Endodermal cell (in vitro differentiated cells): ENCODE data around the gene PCDHA10. TPM values are rescaled to one million over a fixed set of nuclear protein-coding genes. Genes with fewer than 3 reads are reported as not detected.
"Not testable (repeated sequence)": the region's sequence is repeated elsewhere in the genome, so short reads cannot be mapped to it uniquely, and the experiment has no call there.

Experiments
- DNase-seq: peaks from one replicate; pipeline ENCODE4 v3.0.0-alpha.2; 2017
- H3K27ac ChIP-seq: 2 replicates; pipeline ENCODE4 v1.5.1; 2013; ENCODE audit warnings: mild to moderate bottlenecking, low read depth, low read length, moderate library complexity
- H3K27me3 ChIP-seq: 2 replicates; pipeline ENCODE4 v1.6.1; 2013; ENCODE audit warnings: mild to moderate bottlenecking, low read length, moderate library complexity; ENCODE audit not compliant: insufficient read depth, control insufficient read depth, poor library complexity, severe bottlenecking
- H3K36me3 ChIP-seq: 2 replicates; pipeline ENCODE4 v1.7.0; 2013; ENCODE audit warnings: mild to moderate bottlenecking, low read length, moderate library complexity; ENCODE audit not compliant: control insufficient read depth, insufficient read depth
- H3K4me1 ChIP-seq: one replicate; pipeline ENCODE4 v1.7.0; 2013; ENCODE audit warnings: low read length; ENCODE audit not compliant: control insufficient read depth, insufficient read depth
- H3K4me3 ChIP-seq: 2 replicates; pipeline ENCODE4 v1.5.1; 2013; ENCODE audit warnings: mild to moderate bottlenecking, low read length, moderate library complexity
- H3K9ac ChIP-seq: 2 replicates; pipeline ENCODE4 v1.6.1; 2013; ENCODE audit warnings: mild to moderate bottlenecking, low read length, moderate library complexity; ENCODE audit not compliant: poor library complexity, severe bottlenecking; ENCODE audit errors: extremely low read depth
- H3K9me3 ChIP-seq: 2 replicates; pipeline ENCODE4 v1.6.1; 2013; ENCODE audit warnings: mild to moderate bottlenecking, low read length, moderate library complexity; ENCODE audit not compliant: control insufficient read depth
- H3K27ac Mint-ChIP-seq: 2 replicates; pipeline ENCODE4 v1.8.0; 2020; ENCODE audit warnings: mixed read lengths
- H3K27me3 Mint-ChIP-seq: 2 replicates; pipeline ENCODE4 v1.8.0; 2021; ENCODE audit warnings: mild to moderate bottlenecking, mixed read lengths; ENCODE audit not compliant: insufficient read depth
- H3K36me3 Mint-ChIP-seq: 2 replicates; pipeline ENCODE4 v1.8.0; 2020; ENCODE audit warnings: low read depth, mixed read lengths
- H3K4me1 Mint-ChIP-seq: 2 replicates; pipeline ENCODE4 v1.8.0; 2020; ENCODE audit warnings: mixed read lengths
- H3K4me3 Mint-ChIP-seq: 2 replicates; pipeline ENCODE4 v1.8.0; 2020; ENCODE audit warnings: mild to moderate bottlenecking, moderate library complexity, mixed read lengths
- H3K9me3 Mint-ChIP-seq: 2 replicates; pipeline ENCODE4 v1.8.0; 2020; ENCODE audit warnings: mild to moderate bottlenecking, mixed read lengths
- WGBS, 2 experiments: methylation state at CpG; one replicate each; pipeline versions ENCODE4 v1.1.5 to v1.1.7; 2013; ENCODE audit warnings: missing lambda C conversion rate in 2 of 2, mixed read lengths in 1 of 2; ENCODE audit not compliant: insufficient coverage in 1 of 2, insufficient read length in 1 of 2; 5-methylcytosine and 5-hydroxymethylcytosine counted together
- total RNA-seq, 2 donors: library from RNA; stranded (reverse); fragmentation: NEBNext Ultra II Directional in 1 of 2; extraction: Animal tissue kit (Norgen Biotek cat#: 25700) in 1 of 2; gene quantifications; 2 replicates in 1 of 2; 3 replicates in 1 of 2; pipeline ENCODE4 v1.2.1, GENCODE V29; 2021
- TF ChIP-seq, protein P1 (sequence below): fragments of 200-600 bp; sonication (generic); conservative IDR thresholded peaks from 2 replicates; pipeline ENCODE4 v1.5.0; 2021; ENCODE audit warnings: antibody characterized with exemption, mild to moderate bottlenecking

The PCDHA10 gene
- total RNA-seq, 2 donors from 2014 or later: 10.2 to 17.7 TPM

DNA sequence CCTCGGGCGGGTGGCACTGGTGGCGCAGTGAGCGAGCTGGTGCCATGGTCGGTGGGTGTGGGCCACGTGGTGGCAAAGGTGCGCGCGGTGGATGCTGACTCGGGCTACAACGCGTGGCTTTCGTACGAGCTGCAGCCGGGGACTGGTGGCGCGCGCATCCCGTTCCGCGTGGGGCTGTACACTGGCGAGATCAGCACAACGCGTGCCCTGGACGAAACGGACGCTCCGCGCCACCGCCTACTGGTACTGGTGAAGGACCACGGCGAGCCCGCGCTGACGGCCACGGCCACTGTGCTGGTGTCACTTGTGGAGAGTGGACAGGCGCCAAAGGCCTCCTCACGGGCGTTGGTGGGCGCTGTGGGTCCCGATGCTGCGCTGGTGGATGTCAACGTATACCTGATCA lies 46.8 kb upstream of the PCDHA10 start:
- H3K36me3 Mint-ChIP-seq: peaks cover 7% of the 10 kb centered on the region
- H3K27ac ChIP-seq: no peak overlapping the region
- no peak overlapping the region for H3K4me3 ChIP-seq
- H3K4me1 ChIP-seq: no peaks in the 10 kb centered on the region
- H3K36me3 ChIP-seq: no peaks in the 10 kb centered on the region
- H3K4me1 Mint-ChIP-seq: no peaks in the 10 kb centered on the region
- H3K4me3 Mint-ChIP-seq: no peak overlapping the region
- no peaks in the 10 kb centered on the region for H3K9me3 ChIP-seq
- no peak overlapping the region for H3K27ac Mint-ChIP-seq
- WGBS, 2 experiments: 95 to 98% methylated on average over 36 to 43 of the region's 43 CpGs
- no peak overlapping the region for H3K9ac ChIP-seq
- H3K9me3 Mint-ChIP-seq: no peaks in the 10 kb centered on the region
- TF ChIP-seq, protein P1, sequence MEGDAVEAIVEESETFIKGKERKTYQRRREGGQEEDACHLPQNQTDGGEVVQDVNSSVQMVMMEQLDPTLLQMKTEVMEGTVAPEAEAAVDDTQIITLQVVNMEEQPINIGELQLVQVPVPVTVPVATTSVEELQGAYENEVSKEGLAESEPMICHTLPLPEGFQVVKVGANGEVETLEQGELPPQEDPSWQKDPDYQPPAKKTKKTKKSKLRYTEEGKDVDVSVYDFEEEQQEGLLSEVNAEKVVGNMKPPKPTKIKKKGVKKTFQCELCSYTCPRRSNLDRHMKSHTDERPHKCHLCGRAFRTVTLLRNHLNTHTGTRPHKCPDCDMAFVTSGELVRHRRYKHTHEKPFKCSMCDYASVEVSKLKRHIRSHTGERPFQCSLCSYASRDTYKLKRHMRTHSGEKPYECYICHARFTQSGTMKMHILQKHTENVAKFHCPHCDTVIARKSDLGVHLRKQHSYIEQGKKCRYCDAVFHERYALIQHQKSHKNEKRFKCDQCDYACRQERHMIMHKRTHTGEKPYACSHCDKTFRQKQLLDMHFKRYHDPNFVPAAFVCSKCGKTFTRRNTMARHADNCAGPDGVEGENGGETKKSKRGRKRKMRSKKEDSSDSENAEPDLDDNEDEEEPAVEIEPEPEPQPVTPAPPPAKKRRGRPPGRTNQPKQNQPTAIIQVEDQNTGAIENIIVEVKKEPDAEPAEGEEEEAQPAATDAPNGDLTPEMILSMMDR: no peak
- H3K27me3 Mint-ChIP-seq: no peaks in the 10 kb centered on the region
- H3K27me3 ChIP-seq: no peaks in the 10 kb centered on the region
- peak; percentile 30 for DNase-seq

DNA sequence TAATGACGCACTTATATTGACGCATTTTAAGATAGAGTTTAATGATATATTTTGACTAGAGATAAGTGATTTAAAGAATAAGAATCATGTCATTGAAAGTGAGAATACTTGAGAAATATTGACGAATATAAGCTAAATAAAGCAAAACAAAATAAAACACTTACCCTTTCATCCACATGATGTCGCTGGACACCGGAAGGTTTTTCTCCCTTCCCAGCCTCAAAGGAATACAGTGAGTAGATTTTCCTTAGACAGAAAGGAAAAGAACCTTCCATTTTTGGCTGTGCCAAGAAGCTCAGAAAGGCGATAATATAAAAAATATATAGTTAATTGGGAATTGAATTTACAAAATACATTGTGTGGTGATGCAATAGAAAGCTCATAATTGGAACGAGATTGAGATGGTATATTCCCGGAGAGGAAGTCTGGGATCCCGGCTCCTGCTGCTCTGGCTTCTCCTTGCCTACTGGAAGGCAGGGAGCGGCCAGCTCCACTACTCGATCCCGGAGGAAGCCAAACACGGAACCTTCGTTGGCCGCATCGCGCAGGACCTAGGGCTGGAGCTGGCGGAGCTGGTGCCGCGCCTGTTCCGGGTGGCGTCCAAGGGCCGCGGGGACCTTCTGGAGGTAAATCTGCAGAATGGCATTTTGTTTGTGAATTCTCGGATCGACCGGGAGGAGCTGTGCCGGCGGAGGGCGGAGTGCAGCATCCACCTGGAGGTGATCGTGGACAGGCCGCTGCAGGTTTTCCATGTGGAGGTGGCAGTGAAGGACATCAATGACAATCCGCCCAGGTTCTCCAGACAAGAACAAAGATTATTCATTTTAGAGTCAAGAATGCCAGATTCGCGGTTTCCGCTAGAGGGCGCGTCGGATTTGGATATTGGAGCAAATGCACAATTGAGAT lies 34.1 kb upstream of the PCDHA10 start, which contains the start of gene PCDHA5:
Gene PCDHA5 (plus strand): TSS at position 239 of the 906 bp plus-strand sequence.
- H3K27me3 Mint-ChIP-seq: no peaks in the 10 kb centered on the region
- TF ChIP-seq, protein P1: peak; percentile 55
- peaks cover 2% of the 10 kb centered on the region for H3K9me3 Mint-ChIP-seq
- no peak within 1 kb of the TSS for H3K27ac Mint-ChIP-seq
- H3K4me1 Mint-ChIP-seq: peaks cover 4% of the 10 kb centered on the region
- peak; percentile 50 for DNase-seq
- peaks cover 21% of the 10 kb centered on the region for H3K36me3 Mint-ChIP-seq
- 89 to 92% methylated on average over 31 to 39 of the region's 39 CpGs for WGBS, 2 experiments
- H3K4me3 Mint-ChIP-seq: peak within 1 kb of the TSS; percentile 45
- H3K4me3 ChIP-seq: no peak within 1 kb of the TSS
- no peak within 1 kb of the TSS for H3K9ac ChIP-seq
- H3K9me3 ChIP-seq: no peaks in the 10 kb centered on the region
- H3K27ac ChIP-seq: no peak within 1 kb of the TSS
- H3K4me1 ChIP-seq: no peaks in the 10 kb centered on the region
- no peaks in the 10 kb centered on the region for H3K27me3 ChIP-seq
- no peaks in the 10 kb centered on the region for H3K36me3 ChIP-seq

DNA sequence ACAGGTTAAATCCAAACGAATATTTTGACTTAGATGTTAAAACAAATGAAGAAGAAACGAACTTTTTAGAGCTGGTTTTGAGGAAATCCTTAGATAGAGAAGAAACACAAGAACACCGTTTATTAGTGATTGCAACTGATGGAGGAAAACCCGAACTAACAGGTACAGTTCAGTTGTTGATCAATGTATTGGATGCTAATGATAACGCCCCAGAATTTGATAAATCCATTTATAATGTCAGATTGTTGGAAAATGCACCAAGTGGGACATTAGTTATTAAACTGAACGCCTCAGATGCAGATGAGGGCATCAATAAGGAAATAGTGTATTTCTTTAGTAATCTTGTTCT lies 33.4 kb upstream of the PCDHA10 start:
- Histone ChIP-seq H3K9ac (no peak overlapping the region), H3K4me3 (no peak overlapping the region), H3K27me3 (no peaks in the 10 kb centered on the region), H3K9me3 (no peaks in the 10 kb centered on the region), H3K36me3 (no peaks in the 10 kb centered on the region), H3K27ac (no peak overlapping the region), H3K4me1 (no peaks in the 10 kb centered on the region)
- TF ChIP-seq, protein P1: no peak
- Mint-ChIP-seq H3K4me1 (peaks cover 8% of the 10 kb centered on the region), H3K4me3 (peak overlapping the region; percentile 45), H3K27ac (no peak overlapping the region), H3K9me3 (peaks cover 2% of the 10 kb centered on the region), H3K27me3 (no peaks in the 10 kb centered on the region), H3K36me3 (peaks cover 21% of the 10 kb centered on the region)
- 87 to 90% methylated on average over 6 of the region's 6 CpGs for WGBS, 2 experiments
- no peak for DNase-seq

DNA sequence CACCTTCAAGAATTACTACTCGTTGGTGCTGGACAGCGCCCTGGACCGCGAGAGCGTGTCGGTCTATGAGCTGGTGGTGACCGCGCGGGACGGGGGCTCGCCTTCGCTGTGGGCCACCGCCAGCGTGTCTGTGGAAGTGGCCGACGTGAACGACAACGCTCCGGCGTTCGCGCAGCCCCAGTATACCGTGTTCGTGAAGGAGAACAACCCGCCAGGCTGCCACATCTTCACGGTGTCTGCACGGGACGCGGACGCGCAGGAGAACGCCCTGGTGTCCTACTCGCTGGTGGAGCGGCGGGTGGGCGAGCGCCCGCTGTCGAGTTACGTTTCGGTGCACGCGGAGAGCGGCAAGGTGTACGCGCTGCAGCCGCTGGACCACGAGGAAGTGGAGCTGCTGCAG lies 32.7 kb upstream of the PCDHA10 start:
- 95 to 97% methylated on average over 25 to 48 of the region's 48 CpGs for WGBS, 2 experiments
- not testable (repeated sequence) for H3K27me3 ChIP-seq, H3K4me3 ChIP-seq, H3K4me3 Mint-ChIP-seq, H3K9ac ChIP-seq, H3K9me3 Mint-ChIP-seq, H3K4me1 ChIP-seq, H3K36me3 ChIP-seq, H3K9me3 ChIP-seq, H3K27me3 Mint-ChIP-seq, H3K4me1 Mint-ChIP-seq, DNase-seq, H3K27ac ChIP-seq, H3K27ac Mint-ChIP-seq
- peaks cover 21% of the 10 kb centered on the region for H3K36me3 Mint-ChIP-seq
